ENCODE measurements around the gene ICAM5.
"Not testable (repeated sequence)": the region's sequence is repeated elsewhere in the genome, so short reads cannot be mapped to it uniquely, and the experiment has no call there.

Gene ICAM5

GRCh38 chr19:10259162-10259905 is 30.4 kb upstream of the ICAM5 start:
- H3K27me3 Mint-ChIP-seq, result no peaks in the 10 kb centered on the region

GRCh38 chr19:10260141-10260584 is 29.6 kb upstream of the ICAM5 start:
- Mint-ChIP-seq H3K4me1 (peaks cover 48% of the 10 kb centered on the region), H3K27ac (peak overlapping the region; percentile 62 to 71), H3K27me3 (no peaks in the 10 kb centered on the region), H3K9me3 (no peaks in the 10 kb centered on the region), H3K4me3 (peak overlapping the region; percentile 58 to 66)
- DNase-seq (peak; percentile 34 to 49), ATAC-seq (peak; percentile 77)

More at GRCh38 chr19:10259162-10259905, 30.4 kb upstream of the ICAM5 start:
- peak; percentile 84 for ATAC-seq
- DNase-seq, result peak; percentile 89 to 93
- peak overlapping the region; percentile 58 to 66 for H3K4me3 Mint-ChIP-seq
- peaks cover 56% of the 10 kb centered on the region for H3K4me1 Mint-ChIP-seq
- H3K27ac Mint-ChIP-seq, result peak overlapping the region in 1 of 2 donors; percentile 82
- no peaks in the 10 kb centered on the region for H3K9me3 Mint-ChIP-seq

GRCh38 chr19:10262771-10263170 is 27.0 kb upstream of the ICAM5 start:
- no peaks in the 10 kb centered on the region for H3K9me3 Mint-ChIP-seq
- H3K27ac Mint-ChIP-seq, result peak overlapping the region in 1 of 2 donors; percentile 19
- no peak overlapping the region for H3K4me3 Mint-ChIP-seq
- no peak for ATAC-seq
- no peaks in the 10 kb centered on the region for H3K27me3 Mint-ChIP-seq
- no peak for DNase-seq
- H3K4me1 Mint-ChIP-seq, result peaks cover 39% of the 10 kb centered on the region

- Mint-ChIP-seq H3K27ac (no peak overlapping the region), H3K4me1 (peaks cover 29% of the 10 kb centered on the region), H3K27me3 (no peaks in the 10 kb centered on the region), H3K4me3 (no peak overlapping the region), H3K9me3 (no peaks in the 10 kb centered on the region)
- ATAC-seq (no peak), DNase-seq (no peak)
Measured at GRCh38 chr19:10266706-10267105, 23.0 kb upstream of the ICAM5 start.

GRCh38 chr19:10268071-10268470 is 21.7 kb upstream of the ICAM5 start:
- H3K27ac Mint-ChIP-seq, result peak overlapping the region in 1 of 2 donors; percentile 40
- H3K4me3 Mint-ChIP-seq, result no peak overlapping the region
- H3K9me3 Mint-ChIP-seq, result no peaks in the 10 kb centered on the region
- no peak for ATAC-seq
- peaks cover 41% of the 10 kb centered on the region for H3K4me1 Mint-ChIP-seq
- no peaks in the 10 kb centered on the region for H3K27me3 Mint-ChIP-seq
- DNase-seq, result no peak

GRCh38 chr19:10269333-10270179 is 20.2 kb upstream of the ICAM5 start:
- H3K9me3 Mint-ChIP-seq, result no peaks in the 10 kb centered on the region
- peak; percentile 85 for ATAC-seq
- peak overlapping the region; percentile 87 to 91 for H3K4me3 Mint-ChIP-seq
- peak overlapping the region; percentile 95 to 98 for H3K27ac Mint-ChIP-seq
- H3K4me1 Mint-ChIP-seq, result peaks cover 51% of the 10 kb centered on the region
- DNase-seq, result peak; percentile 88 to 90
- H3K27me3 Mint-ChIP-seq, result no peaks in the 10 kb centered on the region

GRCh38 chr19:10270180-10270615 is 19.6 kb upstream of the ICAM5 start:
- H3K27ac Mint-ChIP-seq, result peak overlapping the region; percentile 95 to 98
- peak; percentile 85 for ATAC-seq
- no peaks in the 10 kb centered on the region for H3K27me3 Mint-ChIP-seq
- H3K9me3 Mint-ChIP-seq, result no peaks in the 10 kb centered on the region
- H3K4me1 Mint-ChIP-seq, result peaks cover 57% of the 10 kb centered on the region
- peak; percentile 76 to 88 for DNase-seq
- H3K4me3 Mint-ChIP-seq, result peak overlapping the region; percentile 87 to 91

- Mint-ChIP-seq H3K9me3 (no peaks in the 10 kb centered on the region), H3K4me1 (peaks cover 58% of the 10 kb centered on the region), H3K27me3 (no peaks in the 10 kb centered on the region), H3K27ac (peak within 1 kb of the TSS; percentile 95 to 98), H3K4me3 (peak within 1 kb of the TSS; percentile 87 to 91)
- DNase-seq (peak; percentile 79 to 86), ATAC-seq (peak; percentile 73)
Measured at GRCh38 chr19:10270616-10271394, 18.9 kb upstream of the ICAM5 start, which contains the start of gene ICAM1. Gene ICAM1, plus strand, starts transcription at chr19:10271120. Its CDS starts 40 bp downstream, at chr19:10271160.

- no peaks in the 10 kb centered on the region for H3K9me3 Mint-ChIP-seq
- no peaks in the 10 kb centered on the region for H3K27me3 Mint-ChIP-seq
- DNase-seq, result peak; percentile 30 to 54
- H3K4me1 Mint-ChIP-seq, result peaks cover 61% of the 10 kb centered on the region
- ATAC-seq, result no peak
- H3K27ac Mint-ChIP-seq, result peak overlapping the region; percentile 95 to 98
- peak overlapping the region; percentile 87 to 91 for H3K4me3 Mint-ChIP-seq
Measured at GRCh38 chr19:10271543-10272086, 18.1 kb upstream of the ICAM5 start.

GRCh38 chr19:10274589-10274988 is 15.2 kb upstream of the ICAM5 start:
- DNase-seq, result no peak
- no peaks in the 10 kb centered on the region for H3K27me3 Mint-ChIP-seq
- ATAC-seq, result no peak
- no peak overlapping the region for H3K27ac Mint-ChIP-seq
- H3K9me3 Mint-ChIP-seq, result no peaks in the 10 kb centered on the region
- peaks cover 82% of the 10 kb centered on the region for H3K4me1 Mint-ChIP-seq
- no peak overlapping the region for H3K4me3 Mint-ChIP-seq

- no peak overlapping the region for H3K4me3 Mint-ChIP-seq
- no peak for ATAC-seq
Measured at GRCh38 chr19:10277795-10278589, 11.8 kb upstream of the ICAM5 start.

GRCh38 chr19:10278935-10279334 is 10.8 kb upstream of the ICAM5 start:
- Mint-ChIP-seq H3K27me3 (no peaks in the 10 kb centered on the region), H3K4me3 (no peak overlapping the region), H3K9me3 (no peaks in the 10 kb centered on the region), H3K4me1 (peaks cover 50% of the 10 kb centered on the region), H3K27ac (no peak overlapping the region)
- DNase-seq, result no peak
- no peak for ATAC-seq

More at GRCh38 chr19:10277795-10278589, 11.8 kb upstream of the ICAM5 start:
- Mint-ChIP-seq H3K27me3 (no peaks in the 10 kb centered on the region), H3K9me3 (no peaks in the 10 kb centered on the region), H3K4me1 (peaks cover 54% of the 10 kb centered on the region), H3K27ac (peak overlapping the region in 1 of 2 donors; percentile 27)
- no peak for DNase-seq

- Mint-ChIP-seq H3K9me3 (no peaks in the 10 kb centered on the region), H3K27ac (no peak overlapping the region), H3K4me1 (peaks cover 41% of the 10 kb centered on the region), H3K4me3 (no peak overlapping the region), H3K27me3 (no peaks in the 10 kb centered on the region)
- DNase-seq (no peak), ATAC-seq (no peak)
Measured at GRCh38 chr19:10279737-10280442, 9.9 kb upstream of the ICAM5 start.

GRCh38 chr19:10282043-10282442 is 7.7 kb upstream of the ICAM5 start:
- H3K27me3 Mint-ChIP-seq, H3K4me3 Mint-ChIP-seq, ATAC-seq, H3K9me3 Mint-ChIP-seq, H3K27ac Mint-ChIP-seq, DNase-seq: not testable (repeated sequence)
- H3K4me1 Mint-ChIP-seq, result peaks cover 50% of the 10 kb centered on the region

All from stimulated activated naive CD8-positive, alpha-beta T cell treated with anti-CD3 and anti-CD28 coated beads, Interleukin-15, amount 100 ng/mL, for 72 hours (primary cell).